Activated T-cell treated with anti-CD3 and anti-CD28 coated beads for 48 hours (primary cell): ENCODE results near the gene RASA1.
A peak's percentile ranks its signal among the peaks of the same experiment; 100 is the strongest.
"Not testable (repeated sequence)": the region's sequence is repeated elsewhere in the genome, so short reads cannot be mapped to it uniquely, and the experiment has no call there.

ENCODE experiments used
- DNase-seq: peaks from one replicate; pipeline ENCODE4 v3.0.0-alpha.2; 2020; ENCODE audit warnings: low read depth

RASA1 gene

DNA sequence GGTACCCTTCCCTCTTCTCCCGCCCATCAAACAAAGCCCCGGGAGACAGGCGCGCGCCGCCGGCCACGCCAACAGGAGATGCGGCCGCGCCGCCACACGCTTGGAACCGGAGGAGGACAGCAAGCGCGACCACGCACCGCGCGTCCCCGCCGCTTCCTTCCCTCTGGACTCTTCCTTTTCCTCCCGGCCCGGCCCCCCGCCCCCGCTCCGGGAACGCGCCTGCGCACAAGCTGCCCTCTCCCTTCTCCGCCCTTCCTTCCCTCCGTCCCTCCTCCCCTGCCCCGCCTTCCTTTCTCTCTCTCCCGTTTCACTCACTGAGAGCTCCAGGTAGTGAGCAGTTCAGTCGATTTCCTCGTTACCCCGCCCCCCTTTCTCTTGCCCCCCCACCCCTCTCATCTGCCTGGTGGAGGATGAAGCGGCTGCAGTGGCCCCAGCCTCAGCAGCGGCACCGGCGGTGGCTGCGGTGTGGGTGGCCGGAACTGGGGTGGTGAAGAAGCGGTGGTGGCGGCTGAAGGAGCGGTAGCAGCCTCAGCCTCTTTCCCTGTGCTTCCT, at the start of gene RASA1:
TSS of gene RASA1 (plus strand) at position 310 of the 552 bp plus-strand sequence. CDS start 569 bp downstream, outside the sequence.
- peak; percentile 85 for DNase-seq

DNA sequence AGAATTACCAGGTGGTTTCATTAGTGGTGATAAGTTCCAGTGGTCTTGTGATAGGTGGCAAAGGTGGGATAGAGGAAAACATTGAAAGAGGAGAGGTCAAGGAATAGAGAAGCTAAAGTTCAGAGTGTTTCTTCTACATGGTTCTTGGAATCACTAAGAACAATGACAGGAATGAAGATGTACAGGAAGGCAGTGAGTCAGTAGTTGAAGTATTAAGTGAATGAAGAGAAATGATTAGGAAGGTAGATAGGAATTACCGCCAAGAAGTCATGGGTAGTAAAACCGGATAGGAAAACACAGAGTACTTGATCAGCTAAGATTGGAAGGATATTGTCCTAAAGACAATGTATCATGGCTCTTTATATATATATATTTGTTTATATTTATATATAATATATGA, 37.9 kb upstream of the RASA1 start:
- no peak for DNase-seq

DNA sequence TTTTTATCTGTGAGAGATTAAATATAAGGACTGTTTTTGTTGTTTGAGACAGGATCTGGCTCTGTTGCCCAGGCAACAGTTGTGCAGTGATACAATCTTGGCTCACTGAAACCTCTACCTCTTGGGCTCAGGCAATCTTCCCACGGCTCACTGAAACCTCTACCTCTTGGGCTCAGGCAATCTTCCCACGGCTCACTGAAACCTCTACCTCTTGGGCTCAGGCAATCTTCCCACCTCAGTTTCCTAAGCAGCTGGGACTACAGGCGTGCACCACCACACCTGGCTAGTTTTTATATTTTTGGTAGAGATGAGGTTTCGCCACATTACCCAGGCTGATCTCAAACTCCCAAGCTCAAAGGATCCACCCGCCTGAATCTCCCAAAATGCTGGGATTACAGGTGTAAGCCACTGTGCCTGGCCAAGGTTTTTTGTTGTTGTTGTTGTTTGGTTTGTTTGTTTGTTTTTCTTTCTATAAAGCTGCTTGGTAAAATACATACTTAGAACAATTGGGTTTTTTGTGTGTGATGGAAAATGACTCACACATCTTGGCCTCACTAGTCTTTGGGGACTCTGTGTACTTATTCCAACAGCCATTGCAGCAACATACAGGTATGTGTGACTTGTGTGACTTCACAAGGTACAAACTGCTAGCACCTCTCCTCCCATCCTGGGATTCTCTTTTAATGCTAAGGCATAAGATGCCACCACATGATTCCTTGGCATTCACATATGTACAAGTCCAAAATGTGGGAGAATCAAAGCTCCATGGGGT, 36.5 kb upstream of the RASA1 start:
- DNase-seq, result peak; percentile 4

DNA sequence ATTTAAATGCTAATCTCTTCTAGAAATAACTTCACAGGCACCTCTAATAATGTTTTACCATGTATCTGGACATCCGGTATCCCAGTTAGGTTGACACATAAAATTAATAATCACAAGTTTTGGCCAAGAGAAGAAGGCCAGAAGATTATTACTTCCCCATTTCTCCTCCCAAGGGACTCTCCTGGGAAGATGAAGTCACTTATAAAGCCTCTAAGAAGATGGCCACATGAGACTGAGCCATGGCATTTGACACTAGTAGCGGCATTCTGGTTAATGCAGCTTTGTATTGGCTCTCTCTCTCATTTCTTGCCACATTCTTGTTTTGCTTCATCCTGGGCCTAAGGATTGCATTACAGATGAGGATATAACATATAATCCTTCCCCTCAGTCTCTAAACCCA, 34.5 kb upstream of the RASA1 start:
- DNase-seq, result no peak

DNA sequence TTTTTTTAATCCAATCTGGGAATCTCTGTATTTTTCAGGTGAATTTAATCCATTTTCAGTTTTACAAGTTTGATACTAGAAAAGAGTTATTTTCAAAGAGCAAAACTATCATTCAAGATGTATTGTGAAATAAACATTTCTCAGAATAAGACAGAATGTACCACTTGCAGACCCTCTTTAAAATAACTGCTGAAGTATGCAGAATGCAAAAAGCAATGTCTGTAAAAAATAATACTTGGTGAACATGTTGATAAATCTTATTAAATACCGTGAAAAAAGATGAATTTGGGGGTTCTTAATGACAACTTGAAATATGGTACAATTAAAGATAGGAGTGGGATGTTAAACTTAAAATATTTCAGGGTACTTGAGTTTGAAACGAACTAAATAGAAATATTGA, 26.1 kb upstream of the RASA1 start:
- DNase-seq, result no peak

DNA sequence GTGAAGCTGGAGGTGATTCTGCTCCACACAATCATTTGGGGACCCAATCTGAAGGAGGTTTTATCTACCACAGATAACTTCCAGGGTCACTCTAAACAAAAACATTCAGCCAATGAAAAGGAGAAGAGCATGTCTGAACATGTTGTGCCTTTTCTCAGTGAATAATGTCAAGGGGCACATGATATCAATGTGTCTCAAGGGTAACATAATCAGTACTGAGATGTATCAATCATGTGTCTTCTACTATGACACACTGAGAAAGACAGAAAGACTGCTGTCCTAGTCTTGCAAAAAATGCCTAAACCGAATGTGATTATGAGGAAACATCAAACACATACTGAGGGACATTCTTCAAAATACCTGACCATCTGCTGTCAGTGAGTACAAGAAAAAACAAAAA, 25.4 kb upstream of the RASA1 start:
- DNase-seq, result no peak

DNA sequence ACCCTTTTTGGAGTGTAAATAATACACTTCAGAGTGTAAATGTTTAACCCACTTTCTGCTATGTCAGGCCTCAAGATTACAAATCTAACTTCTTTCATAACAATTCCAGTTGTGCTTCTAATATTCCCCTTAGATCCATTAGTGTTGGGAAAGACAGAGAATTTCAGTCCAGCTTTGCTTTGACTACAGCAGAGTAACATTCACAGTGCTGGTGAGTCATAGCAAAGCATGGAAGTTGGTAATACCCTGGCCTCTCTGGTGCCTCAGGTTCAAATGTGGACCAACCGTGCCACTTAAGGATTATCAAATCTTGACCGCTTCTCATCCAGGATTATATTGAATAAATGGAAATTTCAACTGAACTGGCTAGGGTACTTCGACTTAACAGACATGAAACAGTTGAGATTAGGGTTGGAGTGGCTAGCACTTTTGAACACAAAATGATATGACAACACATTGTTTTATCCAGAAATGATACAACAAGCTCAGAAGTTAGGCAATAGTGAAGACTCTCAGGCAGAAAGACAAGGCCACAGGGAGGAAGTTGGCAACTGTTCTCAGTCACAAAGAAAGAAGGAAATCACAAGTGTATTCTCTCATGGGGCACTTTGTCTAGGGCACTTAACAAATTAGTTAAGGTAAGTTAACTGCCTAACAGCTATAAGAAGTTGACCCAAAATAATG, 24.4 kb upstream of the RASA1 start:
- no peak for DNase-seq

DNA sequence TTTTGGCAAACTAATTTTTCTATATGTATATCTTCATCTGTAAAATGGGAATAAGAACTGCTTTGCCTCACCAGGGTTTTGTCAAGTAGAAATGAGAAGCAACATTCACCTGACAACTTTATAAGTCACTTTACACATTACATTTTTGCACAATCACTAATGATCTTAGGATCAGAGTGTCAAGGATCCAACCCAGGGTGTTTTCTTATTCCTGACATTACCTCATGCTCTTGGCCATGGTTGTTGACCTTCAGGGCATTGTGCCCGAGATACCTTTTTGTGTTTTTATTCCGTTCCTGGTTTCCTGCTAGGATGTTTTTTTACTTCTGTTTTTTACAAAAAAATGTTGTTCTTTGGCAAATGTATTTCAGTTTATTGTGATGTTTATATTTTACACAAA, 22.2 kb upstream of the RASA1 start:
- DNase-seq, result no peak

DNA sequence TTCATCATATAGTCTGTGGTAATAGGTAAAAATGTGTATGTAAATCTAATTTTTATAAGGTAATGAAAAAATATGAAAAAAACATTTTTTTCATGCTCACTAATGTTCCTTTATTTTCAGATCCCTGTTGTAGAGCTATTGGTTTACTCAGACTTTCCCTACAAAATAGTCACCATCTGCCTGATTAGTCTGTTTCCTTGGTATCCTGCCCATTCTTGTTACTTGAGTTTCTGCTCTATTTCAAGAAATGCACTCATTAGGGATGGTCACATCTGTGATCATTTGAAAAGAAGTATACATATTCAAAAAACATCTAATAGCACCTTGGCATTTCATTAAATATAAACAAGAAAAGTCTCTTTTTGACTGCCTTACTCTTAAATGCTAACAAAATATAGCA, 21.6 kb upstream of the RASA1 start:
- DNase-seq, result no peak

DNA sequence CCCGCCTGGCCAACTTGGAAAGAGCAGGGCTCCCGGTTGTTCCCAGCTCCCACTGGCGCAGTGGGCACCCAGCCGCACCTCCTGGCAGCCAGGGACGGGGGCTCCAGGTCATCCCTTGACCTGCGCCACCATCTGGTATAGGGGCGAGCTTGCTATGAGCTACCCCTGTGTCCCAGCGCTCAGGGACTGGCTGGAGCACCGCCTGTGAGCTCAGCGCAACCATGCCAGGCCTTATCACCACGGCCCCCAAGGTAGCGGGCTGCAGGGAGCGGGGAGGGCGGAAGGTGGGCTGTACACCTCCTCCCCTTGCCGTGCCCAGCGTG, 15.4 kb upstream of the RASA1 start:
- DNase-seq, result no peak

DNA sequence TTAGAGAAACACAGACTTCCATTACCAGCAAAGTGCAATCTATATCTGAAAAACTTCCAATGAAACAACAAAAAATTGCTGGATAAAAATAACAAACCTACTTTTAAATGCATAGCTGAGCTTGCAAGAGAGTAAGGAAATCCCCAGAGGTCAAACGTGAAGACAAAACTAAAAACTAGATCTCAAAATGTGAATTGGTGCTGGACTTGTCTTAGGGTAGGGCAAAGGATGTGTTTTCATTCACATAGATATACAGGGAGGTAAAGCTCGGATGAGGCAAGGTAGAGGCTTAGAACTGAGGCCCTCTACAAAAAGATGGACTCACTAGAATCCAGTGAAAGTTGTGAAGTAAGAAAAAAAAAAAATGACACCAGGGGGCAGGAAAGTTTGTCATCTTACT, 13.6 kb upstream of the RASA1 start:
- DNase-seq, result no peak

DNA sequence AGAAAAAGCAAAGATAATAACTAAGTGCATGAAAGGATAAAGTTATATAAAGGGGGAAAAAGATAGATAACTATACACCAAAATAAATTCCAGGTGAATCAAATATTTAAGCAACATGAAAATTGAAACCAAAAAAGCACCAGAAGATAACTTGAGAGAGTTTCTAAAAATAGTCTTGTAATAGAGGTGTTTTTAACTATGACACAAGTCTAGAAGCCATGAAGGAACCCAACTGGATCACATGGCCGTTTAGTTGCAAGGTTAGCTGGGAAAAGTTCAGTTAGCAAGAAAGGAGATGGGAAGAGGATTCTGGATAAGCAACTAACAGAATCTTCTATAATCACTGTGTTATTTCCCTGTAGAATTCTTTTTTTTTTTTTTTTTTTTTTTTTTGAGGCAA, 9.2 kb upstream of the RASA1 start:
- DNase-seq, result no peak

DNA sequence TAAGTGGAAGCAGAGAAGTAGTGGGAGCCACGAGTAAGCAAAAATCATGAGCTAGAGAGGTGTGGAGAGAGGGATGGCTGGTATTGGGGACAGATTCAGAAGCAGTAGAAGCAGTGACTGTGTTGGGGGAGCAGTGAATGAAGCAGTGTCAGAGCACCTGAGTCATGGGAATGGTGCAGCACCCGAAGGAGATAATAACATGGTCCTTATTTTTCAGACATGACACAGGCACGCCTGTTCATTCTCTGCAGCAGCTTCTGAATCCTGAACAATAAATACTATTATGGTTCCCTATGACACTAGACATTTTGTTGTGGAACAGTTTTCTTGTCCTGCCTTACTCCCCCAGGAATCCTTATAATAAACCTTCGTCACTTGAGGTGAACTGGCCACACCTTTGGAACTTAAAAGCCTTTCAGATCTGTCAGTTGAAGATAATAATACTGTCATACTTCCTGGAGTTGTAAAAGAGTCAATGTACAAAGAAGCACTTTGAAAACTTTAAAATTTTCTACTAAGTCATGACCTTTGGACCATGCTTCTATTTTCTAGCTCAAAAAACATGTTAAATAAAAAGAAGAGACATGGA, 7.0 kb upstream of the RASA1 start:
- DNase-seq, result no peak

DNA sequence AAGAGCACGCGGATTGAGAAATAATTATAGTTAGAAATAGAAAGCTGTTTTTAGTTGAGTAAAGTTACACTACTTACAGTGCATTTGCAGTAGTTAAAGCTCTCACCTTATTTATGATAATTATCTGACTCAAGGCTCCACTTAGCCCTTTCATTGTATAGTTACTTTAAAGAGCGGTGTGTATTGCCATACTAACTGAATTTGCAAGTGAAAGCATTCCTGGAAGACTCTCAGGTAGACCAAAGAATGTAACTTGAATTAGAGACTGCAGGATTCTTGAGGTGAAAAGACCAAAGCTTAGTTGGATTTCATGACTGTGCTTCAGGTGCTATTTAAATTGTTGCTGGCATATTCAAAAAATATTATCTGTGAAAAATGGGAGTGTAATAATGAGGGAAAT, 4.2 kb upstream of the RASA1 start:
- no peak for DNase-seq

DNA sequence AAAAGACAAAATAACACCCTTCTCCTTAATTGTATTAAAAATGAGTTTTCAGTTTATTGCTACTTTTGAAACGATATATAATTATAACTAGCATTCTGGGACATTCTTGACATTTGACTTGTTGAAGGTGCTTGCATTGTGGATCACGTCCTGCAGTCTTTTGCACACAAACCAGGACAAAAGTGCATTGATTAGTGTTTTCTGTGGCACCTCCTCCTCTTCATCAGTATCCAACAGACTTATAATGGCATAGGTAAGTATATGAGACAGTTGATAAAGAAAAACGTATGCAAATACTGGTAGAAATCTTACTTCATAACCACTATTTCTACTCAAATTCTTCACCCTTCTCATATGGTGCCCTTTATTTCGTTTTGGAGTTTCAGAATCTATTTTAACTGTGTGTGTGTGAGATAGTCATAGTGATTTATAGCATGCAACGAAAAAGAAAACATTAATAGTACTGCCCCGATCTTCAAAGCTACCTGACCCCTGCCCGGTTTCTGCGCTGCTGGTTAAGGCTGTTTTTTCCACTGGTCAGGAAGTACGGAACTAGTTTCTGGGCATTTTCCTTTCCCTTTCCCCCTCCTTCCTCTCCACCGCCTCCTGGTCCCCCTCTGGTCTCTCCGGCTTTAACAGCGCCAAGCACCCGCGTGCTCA, 639 bp upstream of the RASA1 start:
- DNase-seq, result no peak

DNA sequence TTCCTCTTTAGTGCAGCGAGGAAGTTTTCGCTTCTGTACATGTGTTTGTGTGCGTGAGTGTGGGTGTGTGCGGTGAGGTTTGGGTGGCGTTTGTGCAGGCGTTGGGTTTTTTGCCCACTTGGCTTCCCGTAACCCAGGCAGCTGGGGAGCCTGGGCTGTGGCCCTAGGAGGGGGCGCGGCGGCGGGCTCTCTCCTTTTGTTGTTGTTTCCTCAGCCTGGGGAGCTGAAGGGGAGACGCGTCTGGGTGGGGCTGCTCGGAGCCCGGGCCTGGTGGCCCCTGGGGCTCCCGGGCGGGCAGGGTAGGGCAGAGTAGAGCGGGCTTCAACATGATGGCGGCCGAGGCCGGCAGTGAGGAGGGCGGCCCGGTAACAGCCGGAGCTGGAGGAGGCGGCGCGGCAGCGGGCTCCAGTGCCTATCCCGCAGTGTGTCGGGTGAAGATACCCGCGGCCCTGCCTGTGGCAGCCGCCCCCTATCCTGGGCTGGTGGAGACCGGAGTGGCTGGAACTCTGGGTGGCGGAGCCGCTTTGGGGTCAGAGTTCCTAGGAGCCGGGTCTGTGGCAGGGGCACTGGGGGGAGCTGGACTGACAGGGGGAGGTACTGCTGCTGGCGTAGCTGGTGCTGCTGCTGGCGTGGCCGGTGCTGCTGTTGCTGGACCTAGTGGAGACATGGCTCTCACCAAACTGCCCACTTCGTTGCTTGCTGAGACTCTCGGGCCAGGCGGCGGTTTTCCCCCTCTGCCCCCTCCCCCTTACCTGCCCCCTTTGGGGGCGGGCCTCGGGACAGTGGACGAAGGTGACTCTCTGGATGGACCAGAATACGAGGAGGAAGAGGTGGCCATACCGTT, 665 bp downstream of the RASA1 start:
- peak; percentile 66 for DNase-seq

DNA sequence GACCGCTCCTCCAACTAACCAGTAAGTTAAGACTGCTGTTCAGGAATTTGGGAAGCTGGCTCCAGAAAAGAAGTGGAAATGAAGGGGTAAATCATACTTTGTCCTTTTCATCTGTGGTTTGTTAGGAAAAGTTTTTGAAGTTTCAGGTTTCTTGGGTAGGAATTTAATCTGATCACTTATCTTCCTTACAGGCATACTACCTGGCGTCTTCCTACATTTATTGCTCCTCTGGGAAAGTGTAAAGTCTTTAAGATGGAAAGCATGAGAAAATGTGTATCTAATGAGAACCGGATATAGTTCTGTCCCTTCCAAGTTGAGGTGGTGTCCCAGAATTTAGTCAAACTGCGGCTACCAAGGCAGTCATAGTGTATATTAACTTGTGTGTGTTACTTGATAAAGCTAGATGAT, 1.3 kb downstream of the RASA1 start:
- DNase-seq, result no peak

DNA sequence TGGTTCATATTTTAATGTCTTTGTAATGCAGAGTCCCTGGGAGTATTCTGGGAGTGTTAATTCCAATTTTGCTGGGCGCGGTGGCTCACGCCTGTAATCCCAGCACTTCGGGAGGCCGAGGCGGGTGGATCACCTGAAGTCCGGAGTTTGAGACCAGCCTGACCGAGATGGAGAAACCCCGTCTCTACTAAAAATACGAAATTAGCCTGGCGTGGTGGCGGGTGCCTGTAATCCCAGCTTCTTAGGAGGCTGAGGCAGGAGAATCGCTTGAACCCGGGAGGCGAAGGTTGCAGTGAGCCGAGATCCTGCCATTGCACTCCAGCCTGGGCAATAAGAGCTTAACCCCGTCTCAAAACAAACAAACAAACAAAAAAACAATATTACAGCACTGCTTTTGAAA, 3.2 kb downstream of the RASA1 start:
- not testable (repeated sequence) for DNase-seq

DNA sequence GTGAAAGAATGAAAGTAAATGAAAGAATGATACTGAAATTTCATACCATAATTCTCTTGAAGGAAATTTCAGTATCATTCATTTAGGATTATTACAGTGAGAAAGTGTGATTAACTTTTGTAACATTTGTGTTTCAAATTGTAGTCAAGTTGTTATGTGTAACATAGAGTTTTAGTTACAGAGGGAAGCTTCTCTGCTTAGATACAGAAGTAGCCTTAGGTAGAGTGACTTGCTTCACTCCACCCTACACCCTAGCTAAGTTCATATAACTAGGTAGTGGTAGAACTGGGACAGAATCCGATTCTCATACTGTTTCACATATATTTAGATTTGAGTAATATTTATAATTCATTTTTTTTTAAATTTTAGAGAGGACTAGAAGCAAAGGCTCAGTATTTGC, 9.0 kb downstream of the RASA1 start:
- DNase-seq, result no peak

DNA sequence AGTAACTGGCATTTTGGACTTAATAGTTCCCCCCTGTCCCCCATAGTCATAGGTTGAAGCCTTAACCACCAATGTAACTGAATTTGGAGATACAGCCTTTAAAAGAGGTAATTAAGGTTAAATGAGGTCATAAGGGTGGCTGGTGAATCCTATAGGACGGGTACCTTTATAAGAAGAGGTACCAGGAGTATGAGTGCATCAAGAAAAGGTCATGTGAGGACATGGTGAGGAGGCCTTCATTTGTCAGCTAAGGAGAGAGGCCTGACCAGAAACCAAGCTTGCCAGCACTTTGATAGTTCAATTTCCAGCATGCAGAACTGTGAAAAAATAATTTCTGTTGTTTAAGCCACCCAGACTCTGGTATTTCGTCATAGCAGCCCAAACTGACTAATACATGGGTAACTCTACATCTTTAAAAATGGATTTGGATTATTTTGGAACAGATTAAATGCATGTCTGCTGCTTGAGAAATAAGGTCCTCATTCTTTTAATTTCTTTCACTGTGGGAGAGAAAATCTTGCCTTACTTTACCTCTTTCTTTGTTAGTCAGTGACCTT, 9.7 kb downstream of the RASA1 start:
- DNase-seq, result no peak

DNA sequence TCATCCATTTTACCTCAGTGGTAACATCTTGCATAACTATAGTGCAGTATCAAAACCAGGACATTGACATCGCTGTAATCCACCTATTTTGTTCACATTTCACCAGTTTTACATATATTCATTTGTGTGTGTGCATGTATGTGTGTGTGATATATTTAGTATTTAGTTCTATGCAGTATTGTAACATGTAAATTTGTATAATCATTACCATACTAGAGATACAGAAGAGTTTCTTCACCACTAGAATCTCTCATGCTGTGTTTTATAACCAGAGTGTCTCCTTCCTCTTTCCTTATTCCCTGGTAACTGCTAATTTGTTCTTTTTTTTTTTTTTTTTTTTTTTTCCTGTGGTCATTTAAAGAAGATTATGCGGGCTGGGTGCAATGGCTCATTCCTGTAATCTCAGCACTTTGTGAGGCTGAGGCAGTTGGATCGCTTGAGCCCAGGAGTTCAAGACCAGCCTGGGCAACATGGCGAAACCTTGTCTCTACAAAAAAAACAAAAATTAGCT, 11.0 kb downstream of the RASA1 start:
- DNase-seq, result no peak
